ENCODE data around the gene PIAS1. TPM values are rescaled to one million over a fixed set of nuclear protein-coding genes. Genes with fewer than 3 reads are reported as not detected.
A peak's percentile ranks its signal among the peaks of the same experiment; 100 is the strongest.
"Not testable (repeated sequence)": the region's sequence is repeated elsewhere in the genome, so short reads cannot be mapped to it uniquely, and the experiment has no call there.

PIAS1 gene
- total and polyA plus RNA-seq, 8 donors: 10.6 to 29.0 (median 17.6) TPM

- H3K4me1 ChIP-seq: peaks cover 7 to 9% (median 7%) of the 10 kb centered on the region in 3 donors
- no peaks in the 10 kb centered on the region for H3K9me3 ChIP-seq
- H3K27me3 ChIP-seq: no peaks in the 10 kb centered on the region
- H3K27ac ChIP-seq: no peak overlapping the region
- no peak overlapping the region for H3K4me3 ChIP-seq
- H3K36me3 ChIP-seq: no peaks in the 10 kb centered on the region
- intact Hi-C loops (cut with DNase I): no loop called here
- ATAC-seq: no peak
- DNase-seq: peak in 1 of 6 donors; percentile 47
- FAIRE-seq: no peak
- WGBS, 2 donors: 82 to 92% methylated on average over 13 of the region's 13 CpGs
- TF ChIP-seq CTCF (IDR thresholded peaks at IDR 0.05): no peak
Measured at GRCh38 chr15:68209735-68210408, 155.8 kb downstream of the PIAS1 start.

DNA sequence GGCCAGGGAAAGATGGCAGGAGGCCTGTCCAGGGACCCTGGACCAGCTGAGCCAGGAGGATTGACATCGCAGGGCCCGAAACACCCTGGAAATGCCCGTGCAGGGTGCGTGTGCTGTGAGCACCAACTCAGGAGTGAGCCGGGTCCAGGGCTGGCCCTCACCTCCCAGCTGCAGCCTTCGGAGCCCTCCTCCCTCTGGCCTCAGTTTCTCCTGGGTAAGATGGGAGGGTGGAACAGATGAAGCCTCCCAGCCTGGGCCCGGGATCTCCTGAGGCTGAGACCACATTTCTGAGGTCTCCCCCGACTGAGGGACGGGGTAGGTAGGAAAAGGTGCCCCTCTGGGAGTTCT, 156.3 kb downstream of the PIAS1 start:
- TF ChIP-seq CTCF (IDR thresholded peaks at IDR 0.05): no peak
- no peak for FAIRE-seq
- Histone ChIP-seq H3K36me3 (no peaks in the 10 kb centered on the region), H3K9me3 (no peaks in the 10 kb centered on the region), H3K4me3 (no peak overlapping the region), H3K27me3 (no peaks in the 10 kb centered on the region), H3K4me1 (peaks cover 5% of the 10 kb centered on the region in 3 donors), H3K27ac (no peak overlapping the region)
- intact Hi-C loops (cut with DNase I): no loop called here
- 84 to 86% methylated on average over 9 of the region's 9 CpGs for WGBS, 2 donors
- DNase-seq: peak in 1 of 6 donors; percentile 38
- no peak for ATAC-seq

- no peak overlapping the region for H3K27ac ChIP-seq
- intact Hi-C loops (cut with DNase I): no loop called here
Measured at GRCh38 chr15:68210821-68211655, 156.9 kb downstream of the PIAS1 start.

GRCh38 chr15:68211656-68212320, 157.7 kb downstream of the PIAS1 start:
- intact Hi-C loops (cut with DNase I): no loop called here
- no peak for TF ChIP-seq CTCF (IDR thresholded peaks at IDR 0.05)
- FAIRE-seq: no peak

More at GRCh38 chr15:68210821-68211655, 156.9 kb downstream of the PIAS1 start:
- Histone ChIP-seq H3K36me3 (no peaks in the 10 kb centered on the region), H3K9me3 (no peaks in the 10 kb centered on the region), H3K4me1 (no peaks in the 10 kb centered on the region), H3K4me3 (no peak overlapping the region), H3K27me3 (no peaks in the 10 kb centered on the region)
- peak; percentile 68 to 81 (median 77) for TF ChIP-seq CTCF (IDR thresholded peaks at IDR 0.05)
- DNase-seq (peak in 4 of 6 donors; percentile 43 to 81 (median 66)), FAIRE-seq (no peak), ATAC-seq (peak; percentile 71 to 82 (median 78))
- WGBS, 2 donors: 44 to 48% methylated on average over 23 of the region's 23 CpGs

DNA sequence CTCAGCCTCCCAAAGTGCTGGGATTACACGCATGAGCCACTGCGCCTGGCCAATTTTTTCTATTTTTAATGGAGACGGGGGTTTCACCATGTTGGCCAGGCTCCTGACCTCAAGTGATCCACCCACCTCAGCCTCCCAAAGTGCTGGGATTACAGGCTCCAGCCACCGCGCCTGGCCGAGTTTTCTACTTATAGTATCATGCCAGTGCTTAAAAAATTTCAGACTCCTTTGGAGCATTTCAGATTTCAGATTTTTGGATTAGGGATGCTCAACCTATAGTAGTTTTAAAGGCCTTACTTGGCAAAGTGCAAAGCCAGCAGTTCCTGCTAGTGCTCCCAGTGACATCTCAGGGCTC, 159.4 kb downstream of the PIAS1 start:
- DNase-seq: peak in 1 of 6 donors; percentile 31
- 94 to 95% methylated on average over 6 of the region's 6 CpGs for WGBS, 2 donors
- H3K9me3 ChIP-seq; H3K4me3 ChIP-seq; intact Hi-C loops (cut with DNase I); H3K27me3 ChIP-seq; ATAC-seq; FAIRE-seq; H3K36me3 ChIP-seq; H3K27ac ChIP-seq; H3K4me1 ChIP-seq: not testable (repeated sequence)

More at GRCh38 chr15:68211656-68212320, 157.7 kb downstream of the PIAS1 start:
- Histone ChIP-seq H3K27ac (no peak overlapping the region), H3K4me3 (no peak overlapping the region), H3K27me3 (no peaks in the 10 kb centered on the region), H3K36me3 (no peaks in the 10 kb centered on the region), H3K4me1 (no peaks in the 10 kb centered on the region), H3K9me3 (no peaks in the 10 kb centered on the region)
- ATAC-seq: no peak
- WGBS, 2 donors: 91 to 94% methylated on average over 14 of the region's 14 CpGs
- peak in 1 of 6 donors; percentile 35 for DNase-seq
